Stimulated activated CD4-positive, alpha-beta T cell treated with anti-CD3 and anti-CD28 coated beads, Interleukin-12 subunit alpha, Interleukin-12 subunit beta, amount 100 ng/mL, for 48 hours (primary cell): ENCODE measurements around the gene OLFML2A.
"Not testable (repeated sequence)": the region's sequence is repeated elsewhere in the genome, so short reads cannot be mapped to it uniquely, and the experiment has no call there.

Experiments used
- DNase-seq, 3 donors: peaks; one replicate each; pipeline ENCODE4 v3.0.0-alpha.2; 2020; ENCODE audit warnings: low read depth in 2 of 3, low spot score in 1 of 3

Gene OLFML2A

DNA sequence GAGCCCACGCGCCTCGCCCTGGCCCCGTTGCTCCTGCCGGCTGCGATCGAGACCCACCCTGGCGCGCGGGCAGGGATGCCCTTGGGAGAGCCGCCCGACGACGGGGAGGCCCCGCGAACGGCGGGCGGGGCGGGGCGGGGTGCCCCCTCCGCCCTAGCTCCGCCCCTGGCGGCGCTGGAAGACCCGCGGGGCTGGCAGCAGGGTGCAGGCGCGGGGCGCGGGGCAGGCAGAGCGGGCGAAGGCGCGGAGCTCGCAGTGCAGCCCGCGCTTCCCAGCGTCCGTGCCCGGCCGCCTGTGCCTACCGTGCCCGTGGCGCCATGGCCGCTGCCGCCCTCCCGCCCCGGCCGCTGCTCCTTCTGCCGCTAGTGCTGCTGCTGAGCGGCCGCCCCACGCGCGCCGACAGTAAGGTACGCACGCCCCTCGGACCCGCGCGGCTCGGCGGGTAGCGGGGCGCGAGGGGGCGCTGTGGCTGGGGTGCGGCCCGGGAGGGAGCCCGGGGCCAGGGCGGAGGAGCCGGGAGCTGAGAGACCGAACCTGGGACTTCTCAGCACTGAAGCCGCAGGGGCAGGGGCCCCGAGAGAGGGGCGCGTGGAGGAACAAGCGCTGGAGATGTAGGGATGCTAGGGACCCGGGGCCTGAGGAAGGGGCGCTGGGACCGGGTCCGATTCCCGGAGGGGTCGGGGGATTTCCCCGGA lies at the start of gene OLFML2A:
TSS of gene OLFML2A (plus strand) at position 180 of the 695 bp plus-strand sequence. CDS start at position 318, 138 bp downstream.
- DNase-seq: no peak

GRCh38 chr9:124730772-124731171 lies 46.2 kb upstream of the OLFML2A start:
- no peak for DNase-seq

- DNase-seq: no peak
Observed at GRCh38 chr9:124733964-124734740, 42.8 kb upstream of the OLFML2A start.

GRCh38 chr9:124734741-124735083 lies 42.2 kb upstream of the OLFML2A start:
- not testable (repeated sequence) for DNase-seq

DNA sequence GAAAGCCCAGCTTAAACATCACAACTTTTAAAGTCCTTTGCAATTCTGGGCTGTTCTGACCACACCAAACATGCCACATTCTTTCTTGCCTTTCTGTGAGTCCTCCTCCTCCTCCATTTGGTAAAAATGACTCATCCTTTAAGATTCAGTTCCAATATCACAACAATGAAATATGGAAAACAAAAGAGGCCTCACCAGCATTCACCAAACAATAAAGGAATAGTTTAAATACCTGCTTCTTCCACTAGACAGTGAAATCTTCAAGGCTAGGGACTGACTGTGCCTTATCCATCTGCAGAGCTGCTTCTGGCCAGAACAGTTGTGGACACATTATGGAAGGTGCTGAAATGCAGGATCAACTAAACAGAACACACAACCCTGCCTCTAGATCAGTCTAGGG lies 41.8 kb upstream of the OLFML2A start:
- DNase-seq: no peak

GRCh38 chr9:124738075-124738474 lies 38.9 kb upstream of the OLFML2A start:
- DNase-seq: not testable (repeated sequence)

DNA sequence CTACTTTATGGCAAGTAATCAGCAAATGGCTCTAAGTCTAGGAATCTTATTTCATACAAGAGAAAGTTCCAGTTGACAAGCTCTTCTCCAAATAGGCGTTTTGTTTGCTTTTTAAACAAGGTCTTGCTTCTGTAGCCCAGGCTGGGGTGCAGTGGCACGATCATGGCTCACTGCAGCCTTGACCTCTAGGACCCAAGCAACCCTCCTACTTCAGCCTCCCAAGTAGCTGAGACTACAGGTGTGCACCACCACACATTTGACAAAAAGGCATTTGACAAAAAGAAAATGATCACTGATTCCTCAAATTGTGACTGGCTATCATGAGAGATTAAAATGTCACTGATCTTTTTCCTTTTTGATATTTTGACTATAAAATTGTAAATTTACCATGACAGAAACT lies 37.6 kb upstream of the OLFML2A start:
- DNase-seq: no peak

GRCh38 chr9:124741149-124741548 lies 35.8 kb upstream of the OLFML2A start:
- no peak for DNase-seq

GRCh38 chr9:124741662-124742061 lies 35.3 kb upstream of the OLFML2A start:
- DNase-seq: no peak

DNA sequence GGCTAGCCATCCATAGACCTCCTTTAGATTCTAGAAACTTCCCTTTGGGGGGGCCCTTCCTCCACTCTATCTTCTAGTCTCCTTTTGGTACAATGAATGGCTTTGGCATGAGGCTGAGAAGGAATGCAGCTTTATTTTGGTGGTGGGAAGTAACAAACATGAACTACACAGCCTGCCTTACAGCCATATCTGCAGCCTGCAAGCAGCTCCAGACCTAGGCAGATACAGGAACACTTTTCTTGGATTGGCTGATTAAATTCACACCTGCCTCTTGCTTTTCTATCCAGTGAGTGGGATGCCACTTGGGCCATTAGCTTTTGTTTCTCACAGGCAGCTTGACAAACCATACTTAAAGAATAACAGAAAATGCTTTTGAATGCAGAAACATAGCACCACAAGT lies 34.0 kb upstream of the OLFML2A start:
- DNase-seq: no peak

GRCh38 chr9:124743686-124744348 lies 33.1 kb upstream of the OLFML2A start:
- no peak for DNase-seq

DNA sequence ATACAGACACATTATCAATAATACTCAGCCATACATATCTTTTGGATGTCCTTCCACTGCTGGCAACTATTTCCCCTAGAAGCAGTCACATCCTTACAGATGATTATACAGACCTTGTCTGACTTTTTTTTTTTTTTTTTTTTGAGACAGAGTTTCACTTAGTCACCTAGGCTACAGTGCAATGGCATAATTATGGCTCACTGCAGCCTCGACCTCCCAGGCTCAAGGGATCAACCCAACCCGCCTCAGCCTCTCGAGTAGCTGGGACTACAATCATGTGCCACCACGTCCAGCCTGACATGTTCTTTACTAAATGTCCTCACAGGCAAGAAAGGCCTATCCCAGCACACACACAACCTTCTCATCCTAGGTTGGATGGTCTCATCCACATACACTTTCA lies 29.9 kb upstream of the OLFML2A start:
- no peak for DNase-seq

GRCh38 chr9:124749284-124749683 lies 27.6 kb upstream of the OLFML2A start:
- no peak for DNase-seq

- no peak for DNase-seq
Observed at GRCh38 chr9:124749781-124750180, 27.2 kb upstream of the OLFML2A start.

DNA sequence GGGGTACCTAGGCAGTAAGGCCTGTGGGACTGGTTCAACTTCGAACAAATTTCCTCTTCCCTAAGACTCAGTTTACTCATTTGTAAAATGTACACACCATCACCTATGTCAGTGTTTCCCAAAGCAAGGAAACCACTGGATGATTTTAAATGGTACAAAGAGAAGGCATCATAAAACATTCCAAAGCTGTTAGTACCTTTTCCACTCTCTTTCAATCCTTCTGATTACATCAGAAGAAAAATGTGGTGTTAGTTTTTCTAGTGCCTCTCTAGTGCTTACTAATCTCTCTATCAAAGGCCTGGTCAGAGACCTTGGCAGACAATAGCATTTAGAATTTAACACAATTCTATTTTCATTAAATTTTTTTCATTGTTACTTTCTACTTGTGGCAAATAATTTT lies 24.0 kb upstream of the OLFML2A start:
- DNase-seq: no peak

DNA sequence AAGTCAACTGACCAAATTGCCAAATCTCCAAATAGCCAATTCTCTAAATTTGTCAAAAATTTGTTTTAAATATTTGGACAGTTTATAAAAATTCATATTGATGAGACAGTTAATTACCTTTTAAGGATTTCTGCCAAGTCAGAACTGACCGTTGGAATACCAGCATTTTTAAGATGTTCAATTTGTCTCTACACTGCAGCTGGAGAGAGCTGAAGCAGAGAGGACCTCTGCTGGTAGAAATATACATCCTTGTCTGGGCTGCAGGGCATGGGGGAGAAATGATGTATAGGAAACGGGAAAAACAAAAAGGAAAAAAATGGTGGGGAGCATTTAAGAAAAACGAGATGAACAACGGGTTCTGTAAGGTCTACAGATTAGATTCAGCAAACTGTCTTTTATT lies 22.6 kb upstream of the OLFML2A start:
- no peak for DNase-seq

- no peak for DNase-seq
Observed at GRCh38 chr9:124755061-124755460, 21.9 kb upstream of the OLFML2A start.

GRCh38 chr9:124756011-124756410 lies 20.9 kb upstream of the OLFML2A start:
- DNase-seq: no peak

- no peak for DNase-seq
Observed at GRCh38 chr9:124757616-124758015, 19.3 kb upstream of the OLFML2A start.

- DNase-seq: no peak
Observed at GRCh38 chr9:124758061-124758460, 18.9 kb upstream of the OLFML2A start.

- DNase-seq: no peak
Observed at GRCh38 chr9:124758691-124759090, 18.2 kb upstream of the OLFML2A start.

GRCh38 chr9:124759327-124759726 lies 17.6 kb upstream of the OLFML2A start:
- no peak for DNase-seq
